OCI-LY1 (cell line): ENCODE measurements around the gene TSPAN1.

ENCODE experiments used
- EZH2 ChIP-seq: fragments of 200-600 bp; sonication (generic), shearing (Covaris generic); IDR thresholded peaks from 2 replicates; pipeline ENCODE4 v1.8.0; 2017; ENCODE audit warnings: borderline replicate concordance, mixed run types, mild to moderate bottlenecking, antibody characterized with exemption, low read length, moderate library complexity, mixed read lengths
- TF ChIP-seq, protein P1 (sequence below): fragments of 200-600 bp; sonication (generic), shearing (Covaris generic); IDR thresholded peaks from 2 replicates; pipeline ENCODE4 v1.5.1; 2017; ENCODE audit warnings: mild to moderate bottlenecking, antibody characterized with exemption, low read length, moderate library complexity, mixed read lengths

- TF ChIP-seq, protein P1, sequence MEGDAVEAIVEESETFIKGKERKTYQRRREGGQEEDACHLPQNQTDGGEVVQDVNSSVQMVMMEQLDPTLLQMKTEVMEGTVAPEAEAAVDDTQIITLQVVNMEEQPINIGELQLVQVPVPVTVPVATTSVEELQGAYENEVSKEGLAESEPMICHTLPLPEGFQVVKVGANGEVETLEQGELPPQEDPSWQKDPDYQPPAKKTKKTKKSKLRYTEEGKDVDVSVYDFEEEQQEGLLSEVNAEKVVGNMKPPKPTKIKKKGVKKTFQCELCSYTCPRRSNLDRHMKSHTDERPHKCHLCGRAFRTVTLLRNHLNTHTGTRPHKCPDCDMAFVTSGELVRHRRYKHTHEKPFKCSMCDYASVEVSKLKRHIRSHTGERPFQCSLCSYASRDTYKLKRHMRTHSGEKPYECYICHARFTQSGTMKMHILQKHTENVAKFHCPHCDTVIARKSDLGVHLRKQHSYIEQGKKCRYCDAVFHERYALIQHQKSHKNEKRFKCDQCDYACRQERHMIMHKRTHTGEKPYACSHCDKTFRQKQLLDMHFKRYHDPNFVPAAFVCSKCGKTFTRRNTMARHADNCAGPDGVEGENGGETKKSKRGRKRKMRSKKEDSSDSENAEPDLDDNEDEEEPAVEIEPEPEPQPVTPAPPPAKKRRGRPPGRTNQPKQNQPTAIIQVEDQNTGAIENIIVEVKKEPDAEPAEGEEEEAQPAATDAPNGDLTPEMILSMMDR, result no peak
- TF ChIP-seq EZH2, result no peak
Observed at GRCh38 chr1:46215504-46215903, 40.6 kb downstream of the TSPAN1 start.
